ENCODE data around the gene RFXAP.

Gene RFXAP, protein sequence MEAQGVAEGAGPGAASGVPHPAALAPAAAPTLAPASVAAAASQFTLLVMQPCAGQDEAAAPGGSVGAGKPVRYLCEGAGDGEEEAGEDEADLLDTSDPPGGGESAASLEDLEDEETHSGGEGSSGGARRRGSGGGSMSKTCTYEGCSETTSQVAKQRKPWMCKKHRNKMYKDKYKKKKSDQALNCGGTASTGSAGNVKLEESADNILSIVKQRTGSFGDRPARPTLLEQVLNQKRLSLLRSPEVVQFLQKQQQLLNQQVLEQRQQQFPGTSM

DNA sequence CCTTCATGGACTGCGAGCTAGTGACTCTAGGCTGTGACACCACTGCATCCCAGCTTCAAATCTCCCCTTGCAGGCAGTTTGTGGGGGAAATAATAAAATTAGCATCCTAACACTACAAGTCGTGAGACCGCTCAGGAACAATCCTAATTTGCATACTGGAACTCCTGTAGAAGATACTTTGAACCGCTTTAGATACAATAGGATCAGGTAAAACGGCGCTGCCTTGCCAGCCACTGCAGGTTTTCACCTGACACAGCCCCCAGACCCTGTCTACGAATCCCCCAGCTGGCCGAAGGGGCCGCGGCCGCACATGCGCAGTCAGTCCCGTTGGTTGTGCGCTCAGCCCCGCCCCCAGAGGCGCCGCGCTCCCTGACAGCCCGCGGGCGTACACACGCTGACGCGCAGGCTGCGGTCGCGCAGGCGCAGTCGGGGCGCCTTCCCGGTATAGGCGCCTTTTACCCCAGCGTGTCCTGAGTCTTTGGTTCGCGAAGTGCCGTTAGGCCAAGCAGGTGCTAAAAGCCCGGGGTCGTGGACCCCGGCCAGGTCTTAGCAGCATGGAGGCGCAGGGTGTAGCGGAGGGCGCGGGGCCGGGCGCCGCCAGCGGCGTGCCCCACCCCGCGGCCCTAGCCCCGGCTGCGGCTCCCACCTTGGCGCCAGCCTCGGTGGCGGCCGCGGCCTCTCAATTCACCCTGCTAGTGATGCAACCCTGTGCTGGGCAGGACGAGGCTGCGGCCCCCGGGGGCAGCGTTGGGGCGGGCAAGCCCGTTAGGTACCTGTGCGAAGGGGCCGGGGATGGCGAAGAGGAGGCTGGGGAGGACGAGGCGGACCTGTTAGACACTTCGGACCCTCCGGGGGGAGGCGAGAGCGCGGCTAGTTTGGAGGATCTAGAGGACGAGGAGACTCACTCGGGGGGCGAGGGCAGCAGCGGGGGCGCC, at the start of gene RFXAP:
Gene RFXAP (plus strand): TSS at position 419 of the 935 bp plus-strand sequence. CDS start 136 bp downstream, at position 555.
- Histone ChIP-seq H3K4me3 (ENCODE audit: severe bottlenecking) (peak within 1 kb of the TSS; percentile 85), H3K27ac (ENCODE audit: poor library complexity, severe bottlenecking) (no peak within 1 kb of the TSS), H3K27me3 (ENCODE audit: insufficient read depth, poor library complexity, severe bottlenecking) (no peaks in the 10 kb centered on the region), H3K36me3 (ENCODE audit: low read depth) (peaks cover 9% of the 10 kb centered on the region; the same call in 1 of the 2 replicates), H3K9me3 (ENCODE audit: severe bottlenecking) (no peaks in the 10 kb centered on the region), H3K4me1 (ENCODE audit: insufficient read depth, poor library complexity, severe bottlenecking) (peaks cover 5% of the 10 kb centered on the region)
- DNase-seq (ENCODE audit: low spot score), result peak; percentile 77
- peak; percentile 86 for ATAC-seq (ENCODE audit: low read depth)
- TF ChIP-seq, protein P1, sequence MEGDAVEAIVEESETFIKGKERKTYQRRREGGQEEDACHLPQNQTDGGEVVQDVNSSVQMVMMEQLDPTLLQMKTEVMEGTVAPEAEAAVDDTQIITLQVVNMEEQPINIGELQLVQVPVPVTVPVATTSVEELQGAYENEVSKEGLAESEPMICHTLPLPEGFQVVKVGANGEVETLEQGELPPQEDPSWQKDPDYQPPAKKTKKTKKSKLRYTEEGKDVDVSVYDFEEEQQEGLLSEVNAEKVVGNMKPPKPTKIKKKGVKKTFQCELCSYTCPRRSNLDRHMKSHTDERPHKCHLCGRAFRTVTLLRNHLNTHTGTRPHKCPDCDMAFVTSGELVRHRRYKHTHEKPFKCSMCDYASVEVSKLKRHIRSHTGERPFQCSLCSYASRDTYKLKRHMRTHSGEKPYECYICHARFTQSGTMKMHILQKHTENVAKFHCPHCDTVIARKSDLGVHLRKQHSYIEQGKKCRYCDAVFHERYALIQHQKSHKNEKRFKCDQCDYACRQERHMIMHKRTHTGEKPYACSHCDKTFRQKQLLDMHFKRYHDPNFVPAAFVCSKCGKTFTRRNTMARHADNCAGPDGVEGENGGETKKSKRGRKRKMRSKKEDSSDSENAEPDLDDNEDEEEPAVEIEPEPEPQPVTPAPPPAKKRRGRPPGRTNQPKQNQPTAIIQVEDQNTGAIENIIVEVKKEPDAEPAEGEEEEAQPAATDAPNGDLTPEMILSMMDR (IDR thresholded peaks at IDR 0.05; ENCODE audit: poor library complexity, severe bottlenecking), result no peak

DNA sequence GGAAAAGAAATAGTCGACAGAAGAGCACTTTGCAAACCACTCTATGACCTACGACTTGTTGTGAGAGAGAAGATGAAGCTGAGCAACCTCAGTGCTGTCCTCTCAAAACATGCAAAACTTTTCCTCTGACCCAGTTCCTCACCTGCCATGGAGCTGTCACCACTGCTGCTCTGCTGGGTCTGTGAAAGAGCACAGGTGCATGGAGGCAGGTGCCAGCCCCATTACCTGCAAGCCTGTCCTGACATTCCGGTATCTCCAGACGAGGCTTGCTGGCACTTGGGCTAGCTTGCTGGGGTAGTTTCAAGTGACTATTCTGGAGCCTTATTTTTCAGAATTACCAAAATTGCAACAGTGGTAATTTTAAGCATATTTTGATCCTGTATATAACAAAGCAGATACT, 49.5 kb upstream of the RFXAP start:
- no peak overlapping the region for H3K4me3 ChIP-seq (ENCODE audit: severe bottlenecking)
- no peak overlapping the region for H3K27ac ChIP-seq (ENCODE audit: poor library complexity, severe bottlenecking)
- ATAC-seq (ENCODE audit: low read depth) (no peak), DNase-seq (ENCODE audit: low spot score) (no peak)
- peaks cover 2% of the 10 kb centered on the region for H3K4me1 ChIP-seq (ENCODE audit: insufficient read depth, poor library complexity, severe bottlenecking)
- no peaks in the 10 kb centered on the region for H3K36me3 ChIP-seq (ENCODE audit: low read depth)
- TF ChIP-seq, protein P1 (IDR thresholded peaks at IDR 0.05; ENCODE audit: poor library complexity, severe bottlenecking), result no peak
- no peaks in the 10 kb centered on the region for H3K9me3 ChIP-seq (ENCODE audit: severe bottlenecking)
- H3K27me3 ChIP-seq (ENCODE audit: insufficient read depth, poor library complexity, severe bottlenecking), result no peaks in the 10 kb centered on the region

DNA sequence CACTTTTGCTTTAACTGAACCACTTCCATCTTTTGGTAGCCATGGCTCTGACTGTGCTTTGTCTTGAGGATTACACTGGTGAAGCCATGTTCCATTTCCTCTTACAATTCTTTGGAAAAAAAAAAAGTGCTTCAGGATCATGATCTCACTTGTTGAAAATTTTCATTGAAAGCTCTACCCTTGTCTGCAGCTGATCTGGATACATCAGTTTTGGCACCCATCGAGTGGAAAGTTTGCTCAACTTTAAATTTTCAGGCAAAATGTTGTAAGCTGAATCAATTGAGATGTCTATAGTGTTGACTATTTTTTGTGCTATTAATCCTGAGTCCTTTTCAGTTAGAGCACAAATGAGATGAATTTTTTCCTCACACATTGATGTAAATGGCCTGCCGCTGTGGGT, 48.3 kb upstream of the RFXAP start:
- TF ChIP-seq, protein P1 (IDR thresholded peaks at IDR 0.05; ENCODE audit: poor library complexity, severe bottlenecking), result no peak
- ATAC-seq (ENCODE audit: low read depth), result no peak

DNA sequence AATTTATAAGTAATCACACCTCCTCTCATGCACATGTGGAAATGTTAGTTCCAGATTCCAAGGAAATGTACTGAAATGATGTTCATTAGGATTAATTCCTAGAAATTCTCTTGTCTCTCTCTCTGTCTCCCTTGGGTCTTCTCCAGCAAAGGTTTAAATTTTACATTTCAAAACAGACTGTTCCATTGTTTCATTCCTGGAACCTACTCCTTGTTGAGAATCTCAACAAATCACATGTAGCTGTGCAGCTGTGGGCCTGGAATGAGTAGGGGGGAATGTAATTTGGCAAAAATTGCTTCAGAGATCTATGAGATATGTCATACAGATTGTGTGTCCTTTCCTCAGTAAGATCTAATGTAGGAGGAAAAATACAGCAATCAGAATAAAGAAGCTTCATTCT, 46.2 kb upstream of the RFXAP start:
- H3K27ac ChIP-seq (ENCODE audit: poor library complexity, severe bottlenecking), result no peak overlapping the region
- DNase-seq (ENCODE audit: low spot score), result no peak
- no peak overlapping the region for H3K4me3 ChIP-seq (ENCODE audit: severe bottlenecking)
- H3K9me3 ChIP-seq (ENCODE audit: severe bottlenecking), result no peaks in the 10 kb centered on the region
- H3K27me3 ChIP-seq (ENCODE audit: insufficient read depth, poor library complexity, severe bottlenecking), result no peaks in the 10 kb centered on the region
- no peaks in the 10 kb centered on the region for H3K36me3 ChIP-seq (ENCODE audit: low read depth)
- TF ChIP-seq, protein P1 (IDR thresholded peaks at IDR 0.05; ENCODE audit: poor library complexity, severe bottlenecking), result no peak
- no peaks in the 10 kb centered on the region for H3K4me1 ChIP-seq (ENCODE audit: insufficient read depth, poor library complexity, severe bottlenecking)
- ATAC-seq (ENCODE audit: low read depth), result no peak

More for the DNA sequence above, 48.3 kb upstream of the RFXAP start:
- no peak for DNase-seq (ENCODE audit: low spot score)
- H3K27ac ChIP-seq (ENCODE audit: poor library complexity, severe bottlenecking), result no peak overlapping the region
- H3K4me1 ChIP-seq (ENCODE audit: insufficient read depth, poor library complexity, severe bottlenecking), result no peaks in the 10 kb centered on the region
- H3K36me3 ChIP-seq (ENCODE audit: low read depth), result no peaks in the 10 kb centered on the region
- H3K4me3 ChIP-seq (ENCODE audit: severe bottlenecking), result no peak overlapping the region
- no peaks in the 10 kb centered on the region for H3K9me3 ChIP-seq (ENCODE audit: severe bottlenecking)
- no peaks in the 10 kb centered on the region for H3K27me3 ChIP-seq (ENCODE audit: insufficient read depth, poor library complexity, severe bottlenecking)

All from RWPE2 (cell line).